Measurements from ENCODE around the gene CNIH2.
A peak's percentile ranks its signal among the peaks of the same experiment; 100 is the strongest.
"Not testable (repeated sequence)": the region's sequence is repeated elsewhere in the genome, so short reads cannot be mapped to it uniquely, and the experiment has no call there.

CNIH2 gene

GRCh38 chr11:66239998-66240780, 37.8 kb upstream of the CNIH2 start:
- H3K9me3 ChIP-seq (ENCODE audit: control insufficient read depth in 1 of 2, low read length in 2 of 2) = no peaks in the 10 kb centered on the region
- H3K4me1 ChIP-seq (ENCODE audit: control insufficient read depth in 1 of 2, insufficient read depth in 2 of 2, low read length in 2 of 2) = no peaks in the 10 kb centered on the region
- H3K27ac ChIP-seq (ENCODE audit: low read length) = no peak overlapping the region
- no peak overlapping the region for H3K4me3 ChIP-seq (ENCODE audit: low read depth in 1 of 2, low read length in 2 of 2)
- peaks cover 49 to 80% of the 10 kb centered on the region in 2 donors for H3K36me3 ChIP-seq (ENCODE audit: control insufficient read depth in 1 of 2, insufficient read depth in 2 of 2, low read length in 2 of 2)
- no peaks in the 10 kb centered on the region for H3K27me3 ChIP-seq (ENCODE audit: low read depth, low read length)

GRCh38 chr11:66240781-66241136, 37.2 kb upstream of the CNIH2 start:
- Histone ChIP-seq H3K27ac (ENCODE audit: low read length) (no peak overlapping the region), H3K27me3 (ENCODE audit: low read depth, low read length) (no peaks in the 10 kb centered on the region), H3K4me3 (ENCODE audit: low read depth in 1 of 2, low read length in 2 of 2) (no peak overlapping the region), H3K4me1 (ENCODE audit: control insufficient read depth in 1 of 2, insufficient read depth in 2 of 2, low read length in 2 of 2) (no peaks in the 10 kb centered on the region), H3K36me3 (ENCODE audit: control insufficient read depth in 1 of 2, insufficient read depth in 2 of 2, low read length in 2 of 2) (peaks cover 43 to 75% of the 10 kb centered on the region in 2 donors), H3K9me3 (ENCODE audit: control insufficient read depth in 1 of 2, low read length in 2 of 2) (no peaks in the 10 kb centered on the region)

- H3K36me3 ChIP-seq (ENCODE audit: control insufficient read depth in 1 of 2, insufficient read depth in 2 of 2, low read length in 2 of 2) = peaks cover 37 to 68% of the 10 kb centered on the region in 2 donors
- H3K4me3 ChIP-seq (ENCODE audit: low read depth in 1 of 2, low read length in 2 of 2) = no peak overlapping the region
Observed at GRCh38 chr11:66242095-66242765, 35.7 kb upstream of the CNIH2 start.

GRCh38 chr11:66243782-66244535, 34.0 kb upstream of the CNIH2 start:
- Histone ChIP-seq H3K9me3 (ENCODE audit: control insufficient read depth in 1 of 2, low read length in 2 of 2) (no peaks in the 10 kb centered on the region), H3K27me3 (ENCODE audit: low read depth, low read length) (no peaks in the 10 kb centered on the region), H3K4me3 (ENCODE audit: low read depth in 1 of 2, low read length in 2 of 2) (no peak overlapping the region), H3K4me1 (ENCODE audit: control insufficient read depth in 1 of 2, insufficient read depth in 2 of 2, low read length in 2 of 2) (no peaks in the 10 kb centered on the region), H3K36me3 (ENCODE audit: control insufficient read depth in 1 of 2, insufficient read depth in 2 of 2, low read length in 2 of 2) (peaks cover 33 to 56% of the 10 kb centered on the region in 2 donors), H3K27ac (ENCODE audit: low read length) (no peak overlapping the region)

More at GRCh38 chr11:66242095-66242765, 35.7 kb upstream of the CNIH2 start:
- no peak overlapping the region for H3K27ac ChIP-seq (ENCODE audit: low read length)
- no peaks in the 10 kb centered on the region for H3K9me3 ChIP-seq (ENCODE audit: control insufficient read depth in 1 of 2, low read length in 2 of 2)
- H3K4me1 ChIP-seq (ENCODE audit: control insufficient read depth in 1 of 2, insufficient read depth in 2 of 2, low read length in 2 of 2) = no peaks in the 10 kb centered on the region
- H3K27me3 ChIP-seq (ENCODE audit: low read depth, low read length) = no peaks in the 10 kb centered on the region

GRCh38 chr11:66247295-66247694, 30.7 kb upstream of the CNIH2 start:
- no peak overlapping the region for H3K4me3 ChIP-seq (ENCODE audit: low read depth in 1 of 2, low read length in 2 of 2)
- no peaks in the 10 kb centered on the region for H3K27me3 ChIP-seq (ENCODE audit: low read depth, low read length)
- no peaks in the 10 kb centered on the region for H3K4me1 ChIP-seq (ENCODE audit: control insufficient read depth in 1 of 2, insufficient read depth in 2 of 2, low read length in 2 of 2)
- H3K9me3 ChIP-seq (ENCODE audit: control insufficient read depth in 1 of 2, low read length in 2 of 2) = no peaks in the 10 kb centered on the region
- peaks cover 12 to 24% of the 10 kb centered on the region in 2 donors for H3K36me3 ChIP-seq (ENCODE audit: control insufficient read depth in 1 of 2, insufficient read depth in 2 of 2, low read length in 2 of 2)
- H3K27ac ChIP-seq (ENCODE audit: low read length) = no peak overlapping the region

- Histone ChIP-seq H3K27me3 (ENCODE audit: low read depth, low read length) (no peaks in the 10 kb centered on the region), H3K36me3 (ENCODE audit: control insufficient read depth in 1 of 2, insufficient read depth in 2 of 2, low read length in 2 of 2) (peaks cover 12 to 19% of the 10 kb centered on the region in 2 donors), H3K27ac (ENCODE audit: low read length) (no peak overlapping the region), H3K4me1 (ENCODE audit: control insufficient read depth in 1 of 2, insufficient read depth in 2 of 2, low read length in 2 of 2) (no peaks in the 10 kb centered on the region), H3K4me3 (ENCODE audit: low read depth in 1 of 2, low read length in 2 of 2) (no peak overlapping the region), H3K9me3 (ENCODE audit: control insufficient read depth in 1 of 2, low read length in 2 of 2) (no peaks in the 10 kb centered on the region)
Observed at GRCh38 chr11:66247801-66248200, 30.2 kb upstream of the CNIH2 start.

- H3K9me3 ChIP-seq (ENCODE audit: control insufficient read depth in 1 of 2, low read length in 2 of 2) = no peaks in the 10 kb centered on the region
- peaks cover 8 to 9% of the 10 kb centered on the region in 2 donors for H3K36me3 ChIP-seq (ENCODE audit: control insufficient read depth in 1 of 2, insufficient read depth in 2 of 2, low read length in 2 of 2)
- H3K4me1 ChIP-seq (ENCODE audit: control insufficient read depth in 1 of 2, insufficient read depth in 2 of 2, low read length in 2 of 2) = no peaks in the 10 kb centered on the region
- no peak overlapping the region for H3K27ac ChIP-seq (ENCODE audit: low read length)
- no peak overlapping the region for H3K4me3 ChIP-seq (ENCODE audit: low read depth in 1 of 2, low read length in 2 of 2)
- no peaks in the 10 kb centered on the region for H3K27me3 ChIP-seq (ENCODE audit: low read depth, low read length)
Observed at GRCh38 chr11:66248903-66249302, 29.1 kb upstream of the CNIH2 start.

- no peaks in the 10 kb centered on the region for H3K9me3 ChIP-seq (ENCODE audit: control insufficient read depth in 1 of 2, low read length in 2 of 2)
- no peaks in the 10 kb centered on the region for H3K27me3 ChIP-seq (ENCODE audit: low read depth, low read length)
- H3K4me1 ChIP-seq (ENCODE audit: control insufficient read depth in 1 of 2, insufficient read depth in 2 of 2, low read length in 2 of 2) = peaks cover 0 to 4% of the 10 kb centered on the region in 2 donors
Observed at GRCh38 chr11:66251809-66252208, 26.2 kb upstream of the CNIH2 start.

GRCh38 chr11:66253081-66253480, 24.9 kb upstream of the CNIH2 start:
- H3K4me3 ChIP-seq (ENCODE audit: low read depth in 1 of 2, low read length in 2 of 2); H3K4me1 ChIP-seq (ENCODE audit: control insufficient read depth in 1 of 2, insufficient read depth in 2 of 2, low read length in 2 of 2); H3K9me3 ChIP-seq (ENCODE audit: control insufficient read depth in 1 of 2, low read length in 2 of 2); H3K27me3 ChIP-seq (ENCODE audit: low read depth, low read length); H3K27ac ChIP-seq (ENCODE audit: low read length); H3K36me3 ChIP-seq (ENCODE audit: control insufficient read depth in 1 of 2, insufficient read depth in 2 of 2, low read length in 2 of 2): not testable (repeated sequence)

More at GRCh38 chr11:66251809-66252208, 26.2 kb upstream of the CNIH2 start:
- Histone ChIP-seq H3K27ac (ENCODE audit: low read length) (no peak overlapping the region), H3K4me3 (ENCODE audit: low read depth in 1 of 2, low read length in 2 of 2) (no peak overlapping the region), H3K36me3 (ENCODE audit: control insufficient read depth in 1 of 2, insufficient read depth in 2 of 2, low read length in 2 of 2) (peaks cover 0 to 3% of the 10 kb centered on the region in 2 donors)

- Histone ChIP-seq H3K27ac (ENCODE audit: low read length) (peak overlapping the region; percentile 20), H3K4me3 (ENCODE audit: low read depth in 1 of 2, low read length in 2 of 2) (peak overlapping the region; percentile 68 to 98), H3K27me3 (ENCODE audit: low read depth, low read length) (no peaks in the 10 kb centered on the region), H3K36me3 (ENCODE audit: control insufficient read depth in 1 of 2, insufficient read depth in 2 of 2, low read length in 2 of 2) (peaks cover 9 to 26% of the 10 kb centered on the region in 2 donors), H3K9me3 (ENCODE audit: control insufficient read depth in 1 of 2, low read length in 2 of 2) (no peaks in the 10 kb centered on the region), H3K4me1 (ENCODE audit: control insufficient read depth in 1 of 2, insufficient read depth in 2 of 2, low read length in 2 of 2) (peaks cover 0 to 18% of the 10 kb centered on the region in 2 donors)
Observed at GRCh38 chr11:66258473-66258893, 19.5 kb upstream of the CNIH2 start.

- H3K4me1 ChIP-seq (ENCODE audit: control insufficient read depth in 1 of 2, insufficient read depth in 2 of 2, low read length in 2 of 2) = peaks cover 0 to 18% of the 10 kb centered on the region in 2 donors
- peaks cover 9 to 33% of the 10 kb centered on the region in 2 donors for H3K36me3 ChIP-seq (ENCODE audit: control insufficient read depth in 1 of 2, insufficient read depth in 2 of 2, low read length in 2 of 2)
- no peaks in the 10 kb centered on the region for H3K9me3 ChIP-seq (ENCODE audit: control insufficient read depth in 1 of 2, low read length in 2 of 2)
- H3K27ac ChIP-seq (ENCODE audit: low read length) = no peak overlapping the region
- no peaks in the 10 kb centered on the region for H3K27me3 ChIP-seq (ENCODE audit: low read depth, low read length)
- no peak overlapping the region for H3K4me3 ChIP-seq (ENCODE audit: low read depth in 1 of 2, low read length in 2 of 2)
Observed at GRCh38 chr11:66259225-66259624, 18.8 kb upstream of the CNIH2 start.

Measured in muscle layer of duodenum (tissue), 2 donors.